Lower lobe of right lung (tissue), 2 donors: ENCODE results near the gene PAFAH1B1. TPM values are rescaled to one million over a fixed set of nuclear protein-coding genes. Genes with fewer than 3 reads are reported as not detected.

Experiments
- ATAC-seq, 2 donors: fragments of 200-7000 bp; cut with Tn5 transposase; one replicate each; pipeline ENCODE4 v1.9.1; 2020 to 2022; ENCODE audit warnings: mild to moderate bottlenecking in 2 of 2, moderate library complexity in 2 of 2
- DNase-seq: peaks from one replicate; pipeline ENCODE4 v3.0.0-alpha.2; 2020
- H3K27ac ChIP-seq: fragments of 200-600 bp; one replicate; pipeline ENCODE4 v1.8.0; 2022
- H3K27me3 ChIP-seq: fragments of 200-600 bp; one replicate; pipeline ENCODE4 v1.8.0; 2022; ENCODE audit warnings: low read depth
- H3K36me3 ChIP-seq: fragments of 200-600 bp; one replicate; pipeline ENCODE4 v1.8.0; 2022; ENCODE audit warnings: mild to moderate bottlenecking
- H3K4me1 ChIP-seq: fragments of 200-600 bp; one replicate; pipeline ENCODE4 v1.8.0; 2022
- H3K4me3 ChIP-seq: fragments of 200-600 bp; one replicate; pipeline ENCODE4 v1.8.0; 2022; ENCODE audit warnings: mild to moderate bottlenecking
- H3K9me3 ChIP-seq: fragments of 200-600 bp; one replicate; pipeline ENCODE4 v1.8.0; 2022
- intact Hi-C: fragments of 100-400 bp; cut with DNase I; formaldehyde crosslinking; loops from one replicate; pipeline ENCODE4 v1.11.0; 2022
- total RNA-seq: library from RNA; stranded (reverse); fragmentation: NEBNext Ultra II Directional; extraction: Animal tissue kit (Norgen Biotek cat#: 25700); gene quantifications from one replicate; pipeline ENCODE4 v1.2.1, GENCODE V29; 2021
- TF ChIP-seq, protein P1 (sequence below): fragments of 200-600 bp; IDR thresholded peaks from one replicate; pipeline ENCODE4 v1.8.0; 2022; ENCODE audit warnings: antibody characterized with exemption, mild to moderate bottlenecking
- donor health status: DM: no; HTN: yes; CAD: no; lungs with severe emphysema.

Gene PAFAH1B1
- total RNA-seq, 1 donor from 2014 or later, result 129 TPM

DNA sequence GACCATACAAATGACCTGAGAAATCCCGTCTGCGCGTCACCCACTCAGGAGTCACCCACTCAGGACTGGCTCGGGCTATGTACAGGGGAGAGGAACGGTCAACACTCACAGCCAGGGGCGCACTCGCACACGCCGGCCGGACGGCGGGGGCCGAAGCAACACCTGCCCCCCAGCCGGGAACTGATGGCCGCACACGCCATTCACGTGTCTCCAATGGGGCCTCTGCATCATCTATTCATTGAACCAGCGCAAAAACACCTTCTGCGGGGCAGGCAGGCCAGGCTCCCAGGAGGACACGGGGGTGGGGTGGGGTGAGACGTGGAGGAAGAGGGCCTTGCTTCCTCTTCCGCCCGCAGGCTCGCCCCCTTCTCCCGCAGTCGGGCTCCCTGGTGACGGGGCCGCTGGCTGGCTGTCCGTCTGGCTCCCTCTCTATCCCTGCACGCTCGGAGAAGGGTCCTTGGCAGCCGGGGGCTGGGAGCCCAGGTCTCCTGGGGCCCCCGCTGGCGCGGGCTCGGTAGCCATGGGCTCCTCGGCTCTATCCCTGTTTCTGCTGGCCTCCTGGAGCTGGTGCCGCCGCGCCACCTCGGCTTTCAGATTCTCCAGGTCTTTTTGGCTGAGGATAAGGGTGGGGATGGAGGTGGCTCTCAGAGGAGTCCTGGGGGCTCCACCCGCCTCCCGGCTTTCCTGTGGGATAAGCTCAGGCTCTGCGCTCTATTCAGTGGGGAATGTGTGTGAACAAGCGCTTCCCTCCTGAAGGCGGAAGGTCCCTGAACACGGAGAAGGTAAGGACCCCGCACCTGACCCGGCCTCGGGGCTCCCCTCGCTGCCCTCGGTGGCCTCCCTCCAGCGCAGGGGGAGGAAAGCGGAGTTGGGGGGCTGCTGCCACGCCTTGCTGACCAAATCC is 97.0 kb downstream of the PAFAH1B1 start:
- intact Hi-C loops, result no loop called here
- no peak for ATAC-seq
- Histone ChIP-seq H3K27ac (no peak overlapping the region), H3K4me3 (no peak overlapping the region), H3K36me3 (peaks cover 52% of the 10 kb centered on the region), H3K27me3 (no peaks in the 10 kb centered on the region), H3K4me1 (peaks cover 33% of the 10 kb centered on the region), H3K9me3 (no peaks in the 10 kb centered on the region)
- TF ChIP-seq, protein P1, sequence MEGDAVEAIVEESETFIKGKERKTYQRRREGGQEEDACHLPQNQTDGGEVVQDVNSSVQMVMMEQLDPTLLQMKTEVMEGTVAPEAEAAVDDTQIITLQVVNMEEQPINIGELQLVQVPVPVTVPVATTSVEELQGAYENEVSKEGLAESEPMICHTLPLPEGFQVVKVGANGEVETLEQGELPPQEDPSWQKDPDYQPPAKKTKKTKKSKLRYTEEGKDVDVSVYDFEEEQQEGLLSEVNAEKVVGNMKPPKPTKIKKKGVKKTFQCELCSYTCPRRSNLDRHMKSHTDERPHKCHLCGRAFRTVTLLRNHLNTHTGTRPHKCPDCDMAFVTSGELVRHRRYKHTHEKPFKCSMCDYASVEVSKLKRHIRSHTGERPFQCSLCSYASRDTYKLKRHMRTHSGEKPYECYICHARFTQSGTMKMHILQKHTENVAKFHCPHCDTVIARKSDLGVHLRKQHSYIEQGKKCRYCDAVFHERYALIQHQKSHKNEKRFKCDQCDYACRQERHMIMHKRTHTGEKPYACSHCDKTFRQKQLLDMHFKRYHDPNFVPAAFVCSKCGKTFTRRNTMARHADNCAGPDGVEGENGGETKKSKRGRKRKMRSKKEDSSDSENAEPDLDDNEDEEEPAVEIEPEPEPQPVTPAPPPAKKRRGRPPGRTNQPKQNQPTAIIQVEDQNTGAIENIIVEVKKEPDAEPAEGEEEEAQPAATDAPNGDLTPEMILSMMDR, result no peak
- DNase-seq, result peak; percentile 45

DNA sequence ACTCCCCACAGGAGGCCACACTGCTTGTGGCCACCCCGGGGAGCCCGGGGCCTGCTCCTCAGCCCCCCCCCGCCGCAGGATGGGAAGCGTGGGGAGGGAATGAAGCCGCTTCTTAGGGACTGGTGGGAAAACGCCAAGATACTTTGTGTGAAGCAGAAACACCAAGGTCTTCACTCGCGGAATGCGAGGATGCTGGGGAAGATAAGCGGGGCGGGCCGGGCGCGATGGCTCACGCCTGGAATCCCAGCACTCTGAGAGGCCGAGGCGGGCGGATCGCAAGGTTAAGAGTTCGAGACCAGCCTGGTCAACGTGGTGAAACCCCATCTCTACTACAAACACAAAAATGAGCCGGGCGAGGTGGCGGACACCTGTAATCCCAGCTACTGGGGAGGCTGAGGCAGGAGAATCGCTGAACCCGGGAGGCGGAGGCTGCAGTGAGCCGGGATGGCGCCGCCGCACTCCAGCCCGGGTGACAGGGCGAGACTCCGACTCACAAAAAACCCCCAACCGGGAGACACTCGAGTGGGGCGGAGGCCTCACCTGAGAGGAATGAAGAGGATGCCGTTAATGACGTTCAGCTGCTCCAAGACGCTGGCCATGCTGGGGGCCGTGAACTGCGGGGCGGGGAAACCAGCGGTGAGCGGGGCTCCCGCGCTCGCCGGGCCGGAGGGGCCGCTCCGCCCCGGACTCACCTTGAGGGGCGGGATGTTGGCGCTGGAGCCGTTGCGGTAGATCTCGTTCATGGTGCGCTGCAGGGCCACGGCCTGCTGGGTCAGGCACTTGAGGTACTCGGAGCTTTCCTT is 97.8 kb downstream of the PAFAH1B1 start:
- intact Hi-C loops, result no loop called here

DNA sequence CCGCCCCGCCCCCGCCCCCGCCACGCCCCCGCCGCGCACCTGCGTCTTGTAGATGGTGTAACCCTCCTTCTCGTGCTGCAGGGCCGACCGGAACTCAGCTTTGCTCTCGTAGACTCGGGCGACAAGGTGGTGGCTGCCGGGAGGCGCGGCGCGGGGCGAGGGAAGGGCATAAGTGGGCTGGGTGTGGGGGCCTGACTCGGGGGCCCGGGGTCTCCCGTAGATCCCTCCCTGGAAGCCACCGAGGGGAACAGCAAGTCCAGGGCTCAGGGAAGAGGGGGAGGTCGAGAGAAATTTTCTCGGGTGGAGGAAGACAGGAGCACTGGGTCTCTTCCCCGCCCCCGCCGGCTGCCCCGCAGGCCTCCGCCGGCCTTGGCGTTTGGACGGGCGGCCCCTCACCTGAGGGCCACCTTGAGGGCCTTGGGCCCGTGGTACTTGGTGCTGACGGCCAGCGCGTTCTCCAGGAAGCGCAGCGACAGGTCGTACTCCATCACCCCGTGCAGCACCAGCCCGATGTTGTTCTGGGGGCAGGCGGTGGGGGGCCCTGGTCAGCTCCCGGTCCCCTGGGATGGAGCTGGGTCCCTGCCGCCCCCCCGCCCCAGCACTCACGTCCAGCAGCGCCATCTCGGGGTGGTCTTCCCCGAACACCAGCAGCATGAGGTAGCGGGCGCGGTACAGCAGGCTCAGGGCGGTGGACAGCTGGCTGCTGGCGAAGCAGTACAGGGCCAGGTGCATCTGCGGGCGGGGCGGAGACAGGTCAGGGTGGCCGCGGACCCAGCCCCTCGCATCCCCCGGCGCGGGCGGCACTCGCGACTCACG is 98.7 kb downstream of the PAFAH1B1 start:
- peaks cover 70% of the 10 kb centered on the region for H3K36me3 ChIP-seq
- no peak for DNase-seq
- no peak overlapping the region for H3K27ac ChIP-seq

More for the DNA sequence above, 97.8 kb downstream of the PAFAH1B1 start:
- Histone ChIP-seq H3K9me3 (no peaks in the 10 kb centered on the region), H3K4me3 (no peak overlapping the region), H3K27ac (no peak overlapping the region), H3K4me1 (peaks cover 33% of the 10 kb centered on the region), H3K27me3 (no peaks in the 10 kb centered on the region), H3K36me3 (peaks cover 61% of the 10 kb centered on the region)
- ATAC-seq (no peak), DNase-seq (no peak)
- TF ChIP-seq, protein P1, result no peak

DNA sequence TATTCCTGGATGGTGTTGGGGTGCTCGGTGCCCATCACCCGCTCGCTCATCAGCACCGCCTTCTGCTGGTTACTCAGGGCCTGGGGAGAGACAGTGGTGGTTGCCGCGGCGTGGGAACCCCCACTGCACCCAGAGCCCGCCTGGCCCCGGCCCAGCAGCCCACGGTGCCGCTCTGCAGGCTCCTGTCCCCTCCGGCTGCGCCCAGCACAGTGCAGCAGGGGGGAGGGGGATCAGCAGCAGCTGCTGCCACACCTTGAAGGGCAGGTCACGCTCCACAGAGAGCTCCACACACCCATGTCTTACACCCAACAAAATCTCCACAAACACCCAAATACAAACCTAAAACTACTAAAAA is 99.3 kb downstream of the PAFAH1B1 start:
- Histone ChIP-seq H3K9me3 (no peaks in the 10 kb centered on the region), H3K27ac (no peak overlapping the region), H3K4me3 (no peak overlapping the region), H3K36me3 (peaks cover 76% of the 10 kb centered on the region), H3K27me3 (no peaks in the 10 kb centered on the region), H3K4me1 (peaks cover 19% of the 10 kb centered on the region)
- TF ChIP-seq, protein P1, result no peak
- no peak for ATAC-seq
- intact Hi-C loops, result no loop called here
- DNase-seq, result no peak

More for the DNA sequence above, 98.7 kb downstream of the PAFAH1B1 start:
- Histone ChIP-seq H3K4me1 (peaks cover 25% of the 10 kb centered on the region), H3K27me3 (no peaks in the 10 kb centered on the region), H3K9me3 (no peaks in the 10 kb centered on the region), H3K4me3 (no peak overlapping the region)
- intact Hi-C loops, result no loop called here
- TF ChIP-seq, protein P1, result no peak
- ATAC-seq, result no peak
